K562 (cell line): ENCODE data around the gene HDAC5. TPM values are rescaled to one million over a fixed set of nuclear protein-coding genes. Genes with fewer than 3 reads are reported as not detected.

Source experiments
- ATAC-seq: fragments of 200-7000 bp; cut with Tn5 transposase; 3 replicates; pipeline ENCODE4 v1.9.1; 2020; ENCODE audit warnings: moderate library complexity
- BruUV-seq: library from RNA; stranded (reverse); fragments of 400-500 nt; replicated peaks from 2 replicates; lab custom pipeline; 2021; lab: Mats Ljungman, UMichigan
- CTCF ChIA-PET: fragments of 300-600 bp; formaldehyde crosslinking; extraction: SDS; loops from one replicate; lab custom pipeline; 2021; ENCODE audit warnings: low intra/inter-chr PET ratio; lab: Yijun Ruan, JAX
- POLR2A ChIA-PET: fragments of 300-600, 350-650 bp; sonication (Branson Sonifier 250); formaldehyde crosslinking; extraction: SDS; loops from one replicate; lab custom pipeline; 2021; ENCODE audit warnings: antibody characterized with exemption, inconsistent platforms; lab: Yijun Ruan, JAX
- DNase-seq, 4 experiments: peaks; one replicate each; pipeline versions ENCODE4 v3.0.0 to v3.0.0-alpha.2; 2011 to 2018; ENCODE audit warnings: low spot score in 3 of 4, mixed read lengths in 3 of 4; ENCODE audit errors: extremely low read depth in 1 of 4
- FAIRE-seq: peaks from 2 replicates; lab custom pipeline; 2011; peaks lifted over from hg19 to GRCh38; lab: Jason Lieb, UNC
- H2AFZ ChIP-seq: 2 replicates; pipeline ENCODE4 v1.6.0; 2011; ENCODE audit warnings: low read depth, low read length, control low read depth, inconsistent platforms
- H3K27ac ChIP-seq: fragments of 200-600 bp; 3 replicates; pipeline ENCODE4 v1.8.0; 2011; ENCODE audit warnings: low read depth, mild to moderate bottlenecking, control low read depth, inconsistent platforms, low read length, moderate library complexity, mixed read lengths; ENCODE audit errors: extremely low read depth
- H3K27me3 ChIP-seq, 2 experiments: fragments of 300-600 bp in 1 of 2; 2 replicates in 1 of 2; 3 replicates in 1 of 2; pipeline versions ENCODE4 v1.6.0 to v1.8.0; 2011; ENCODE audit warnings: inconsistent platforms in 2 of 2, low read length in 2 of 2, mild to moderate bottlenecking in 1 of 2, mixed read lengths in 1 of 2, moderate library complexity in 1 of 2; ENCODE audit not compliant: control insufficient read depth in 2 of 2, insufficient read depth in 2 of 2
- H3K36me3 ChIP-seq: fragments of 300-600 bp; 3 replicates; pipeline ENCODE4 v1.8.0; 2011; ENCODE audit warnings: mild to moderate bottlenecking, low read length, inconsistent platforms; ENCODE audit not compliant: control insufficient read depth, insufficient read depth
- H3K4me1 ChIP-seq, 2 experiments: fragments of 200-600 bp in 1 of 2; replicated peaks in 1 of 2; 2 replicates in 1 of 2; 3 replicates in 1 of 2; pipeline versions ENCODE4 v1.5.1 to v1.8.0; 2011; ENCODE audit warnings: inconsistent platforms in 2 of 2, low read length in 2 of 2, mild to moderate bottlenecking in 1 of 2, mixed read lengths in 1 of 2, moderate library complexity in 1 of 2; ENCODE audit not compliant: control insufficient read depth in 2 of 2, insufficient read depth in 2 of 2
- H3K4me2 ChIP-seq: 2 replicates; pipeline ENCODE4 v1.6.1; 2011; ENCODE audit warnings: low read length, control low read depth, inconsistent platforms, mixed read lengths; ENCODE audit not compliant: insufficient read depth
- H3K4me3 ChIP-seq: fragments of 200-600 bp; sonication (generic), shearing (Covaris generic); 2 replicates; pipeline ENCODE4 v1.5.1; 2016; ENCODE audit warnings: control low read depth, inconsistent platforms
- H3K79me2 ChIP-seq: fragments of 200-600 bp; 3 replicates; pipeline ENCODE4 v1.8.0; 2011; ENCODE audit warnings: low read length, inconsistent platforms; ENCODE audit not compliant: control insufficient read depth, insufficient read depth
- H3K9ac ChIP-seq, 2 experiments: 2 replicates each; pipeline versions ENCODE4 v1.6.0 to v1.6.1; 2011; ENCODE audit warnings: low read depth in 2 of 2, low read length in 2 of 2, control low read depth in 1 of 2, inconsistent platforms in 1 of 2, mild to moderate bottlenecking in 1 of 2, mixed read lengths in 1 of 2; ENCODE audit not compliant: insufficient read depth in 1 of 2
- H3K9me1 ChIP-seq: one replicate; pipeline ENCODE4 v1.6.0; 2011; ENCODE audit warnings: inconsistent platforms, mild to moderate bottlenecking, low read length, moderate library complexity; ENCODE audit not compliant: control insufficient read depth, insufficient read depth
- H3K9me3 ChIP-seq: replicated peaks from 2 replicates; pipeline ENCODE4 v1.5.1; 2011; ENCODE audit warnings: low read depth, low read length, inconsistent platforms; ENCODE audit not compliant: control insufficient read depth, insufficient read depth
- H4K20me1 ChIP-seq: replicated peaks from 2 replicates; pipeline ENCODE4 v1.6.1; 2011; ENCODE audit warnings: low read length, inconsistent platforms, mixed read lengths; ENCODE audit not compliant: control insufficient read depth, insufficient read depth
- CTCF ChIP-seq, 3 experiments: IDR thresholded peaks in 2 of 3; conservative IDR thresholded peaks in 1 of 3; 2 replicates each; pipeline ENCODE4 v1.5.1; 2011 to 2012; ENCODE audit warnings: low read length in 3 of 3, mild to moderate bottlenecking in 3 of 3, control low read depth in 2 of 3, improper control_type of control experiment in 1 of 3, inconsistent platforms in 1 of 3, low read depth in 1 of 3, mixed read lengths in 1 of 3, moderate library complexity in 1 of 3; ENCODE audit not compliant: insufficient read depth in 2 of 3
- MAX ChIP-seq: sonication (generic); formaldehyde crosslinking; IDR thresholded peaks from 2 replicates; pipeline ENCODE4 v1.9.0; 2022; ENCODE audit warnings: mild to moderate bottlenecking, missing genetic modification reagents
- NUFIP1 ChIP-seq: fragments of 450-650 bp; IDR thresholded peaks from 2 replicates; pipeline ENCODE4 v1.6.1; 2018; ENCODE audit not compliant: partially characterized antibody
- RBFOX2 ChIP-seq: fragments of 200-400 bp; formaldehyde crosslinking; IDR thresholded peaks from 2 replicates; pipeline ENCODE4 v1.6.1; 2017; ENCODE audit warnings: low read depth, mild to moderate bottlenecking, low read length, moderate library complexity
- SFPQ ChIP-seq: fragments of 200-400 bp; formaldehyde crosslinking; IDR thresholded peaks from 2 replicates; pipeline ENCODE4 v1.6.1; 2017; ENCODE audit warnings: mild to moderate bottlenecking, low read depth, low read length, moderate library complexity
- SMARCA4 ChIP-seq: fragments of 450-650 bp; IDR thresholded peaks from 2 replicates; pipeline ENCODE4 v1.6.1; 2016
- ZNF79 ChIP-seq: fragments of 250-450 bp; sonication (Bioruptor Pico); IDR thresholded peaks from 2 replicates; pipeline ENCODE4 v1.4.0; 2020; ENCODE audit warnings: low read depth, mild to moderate bottlenecking, moderate library complexity
- WGBS: fragments of 100-300 bp; shearing (Covaris generic); methylation state at CpG from one replicate; pipeline ENCODE4 v1.1.6; 2016; ENCODE audit warnings: low coverage, mixed read lengths; ENCODE audit not compliant: insufficient coverage; ENCODE audit errors: missing lambda C conversion rate; 5-methylcytosine and 5-hydroxymethylcytosine counted together
- in situ Hi-C: fragments of 300-500 bp; cut with MboI; formaldehyde crosslinking; loops from 4 replicates; pipeline ENCODE4 v1.15.0; 2018; ENCODE audit warnings: inconsistent platforms, mixed read lengths
- intact Hi-C: fragments of 100-400 bp; cut with micrococcal nuclease; formaldehyde crosslinking; loops from 2 replicates; pipeline ENCODE4 v1.14.2; 2022
- polyA plus RNA-seq, 8 experiments: library from polyadenylated mRNA; depleted of rRNA in 4 of 8; stranded (reverse) in 5 of 8; unstranded in 3 of 8; fragments of >200 nt; fragmentation: Nextera tagmentation in 2 of 8; fragmentation: Illumina TruSeq in 1 of 8; extraction: Ambion mirVana in 2 of 8; extraction: Trizol in 1 of 8; gene quantifications; 2 replicates each; pipeline versions ENCODE4 v1.2.1 to v1.2.3, GENCODE V29; 2011 to 2014; ENCODE audit warnings: inconsistent platforms in 1 of 8, missing spikeins in 1 of 8
- total RNA-seq, 7 experiments: library from RNA; depleted of rRNA in 6 of 7; stranded (reverse); fragments of >200 nt in 6 of 7; fragmentation: Illumina TruSeq in 2 of 7; extraction: Trizol in 2 of 7; gene quantifications; 2 replicates each; pipeline versions ENCODE4 v1.2.1 to v1.2.3, GENCODE V29; 2011 to 2021; ENCODE audit warnings: low replicate concordance in 1 of 7

The HDAC5 gene
- total and polyA plus RNA-seq, 9 of the 15 experiments (the other 6 are each of a cell fraction or from before 2014, with no cell fraction given): 0.45 to 26.2 (median 16.4) TPM

GRCh38 chr17:44118427-44119050 is 4.9 kb downstream of the HDAC5 start:
- H3K9ac ChIP-seq: peak overlapping the region in 1 of 2 experiments; percentile 17; a peak in 1 of 4 replicates
- no peak overlapping the region for H3K4me2 ChIP-seq
- H3K4me3 ChIP-seq: no peak overlapping the region
- H3K36me3 ChIP-seq: no peaks in the 10 kb centered on the region; the same call in 2 of the 3 replicates
- peaks cover 19% of the 10 kb centered on the region; the same call in 1 of the 2 replicates for H4K20me1 ChIP-seq
- in situ Hi-C loops (no loop called here), intact Hi-C loops (no loop called here)
- ChIA-PET CTCF (no interaction called here), POLR2A (interaction anchor here (0.7 to 1.4 kb wide), 6 partner anchors 9 to 123 kb away, joined by 3 to 5 read pairs (median 3); no protein-coding TSS in a partner anchor)
- H2AFZ ChIP-seq: no peak overlapping the region
- WGBS: 48% methylated on average over 10 of the region's 10 CpGs
- FAIRE-seq (no peak), DNase-seq (no peak), ATAC-seq (no peak)
- H3K9me1 ChIP-seq: no peaks in the 10 kb centered on the region
- TF ChIP-seq ZNF79 (CRISPR knock-in tag) (no peak), NUFIP1 (no peak), SMARCA4 (no peak), CTCF (IDR thresholded peaks at IDR 0.05 in 2 of 3, conservative IDR thresholded peaks at IDR 0.05 in 1 of 3; ENCODE audit: insufficient read depth in 2 of 3, low read depth in 1 of 3, low read length in 3 of 3) (peak in 1 of 3 experiments; percentile 23; a peak in 2 of 6 replicates), MAX (CRISPR knock-in tag) (no peak), RBFOX2 (0 out of 2 replicates have a peak, but pooled peaks have one; percentile 29), SFPQ (no peak)
- no peaks in the 10 kb centered on the region for H3K9me3 ChIP-seq
- BruUV-seq: no TSS peak
- peaks cover 12% of the 10 kb centered on the region for H3K79me2 ChIP-seq
- peaks cover 10 to 40% of the 10 kb centered on the region in 2 experiments; a peak in 4 of 5 replicates for H3K4me1 ChIP-seq
- H3K27ac ChIP-seq: no peak overlapping the region
- H3K27me3 ChIP-seq: no peaks in the 10 kb centered on the region; a peak in 1 of 5 replicates
